Suprapubic skin (tissue), 3 donors: Measurements from ENCODE around the gene TBC1D14.

Experiments
- POLR2A ChIP-seq, 2 donors: fragments of 450-650 bp; IDR thresholded peaks; one replicate each; pipeline ENCODE4 v1.6.1; 2017; ENCODE audit warnings: antibody characterized with exemption in 2 of 2, mild to moderate bottlenecking in 2 of 2, moderate library complexity in 2 of 2
- TF ChIP-seq, protein P1 (sequence below), 2 donors: fragments of 200-600 bp in 1 of 2; fragments of 450-650 bp in 1 of 2; sonication (generic) in 1 of 2; IDR thresholded peaks; one replicate each; pipeline ENCODE4 v1.5.1; 2016 to 2019; ENCODE audit warnings: antibody characterized with exemption in 2 of 2, mild to moderate bottlenecking in 1 of 2, moderate library complexity in 1 of 2

DNA sequence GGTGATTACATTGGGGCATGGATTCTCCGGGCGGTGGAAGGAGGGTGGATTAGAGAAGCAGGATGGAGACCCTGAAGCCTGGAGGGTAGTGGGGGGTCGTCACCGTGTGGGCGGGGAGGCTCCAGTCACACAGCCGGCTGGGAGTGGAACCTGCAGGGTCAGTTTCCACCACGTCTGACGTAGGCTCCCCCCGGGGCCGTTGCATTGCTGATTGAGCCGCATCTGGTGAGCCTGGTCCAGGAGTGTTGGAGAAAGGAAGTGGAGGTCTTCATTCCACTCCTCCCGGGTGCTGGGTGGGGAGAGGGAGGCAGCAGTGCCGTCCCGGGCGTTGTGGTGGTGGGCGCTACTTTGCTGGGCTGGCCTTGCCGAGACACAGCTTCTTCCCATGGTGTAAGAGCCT, 28.1 kb downstream of the TBC1D14 start:
- TF ChIP-seq, protein P1, sequence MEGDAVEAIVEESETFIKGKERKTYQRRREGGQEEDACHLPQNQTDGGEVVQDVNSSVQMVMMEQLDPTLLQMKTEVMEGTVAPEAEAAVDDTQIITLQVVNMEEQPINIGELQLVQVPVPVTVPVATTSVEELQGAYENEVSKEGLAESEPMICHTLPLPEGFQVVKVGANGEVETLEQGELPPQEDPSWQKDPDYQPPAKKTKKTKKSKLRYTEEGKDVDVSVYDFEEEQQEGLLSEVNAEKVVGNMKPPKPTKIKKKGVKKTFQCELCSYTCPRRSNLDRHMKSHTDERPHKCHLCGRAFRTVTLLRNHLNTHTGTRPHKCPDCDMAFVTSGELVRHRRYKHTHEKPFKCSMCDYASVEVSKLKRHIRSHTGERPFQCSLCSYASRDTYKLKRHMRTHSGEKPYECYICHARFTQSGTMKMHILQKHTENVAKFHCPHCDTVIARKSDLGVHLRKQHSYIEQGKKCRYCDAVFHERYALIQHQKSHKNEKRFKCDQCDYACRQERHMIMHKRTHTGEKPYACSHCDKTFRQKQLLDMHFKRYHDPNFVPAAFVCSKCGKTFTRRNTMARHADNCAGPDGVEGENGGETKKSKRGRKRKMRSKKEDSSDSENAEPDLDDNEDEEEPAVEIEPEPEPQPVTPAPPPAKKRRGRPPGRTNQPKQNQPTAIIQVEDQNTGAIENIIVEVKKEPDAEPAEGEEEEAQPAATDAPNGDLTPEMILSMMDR (IDR thresholded peaks at IDR 0.05): no peak
- TF ChIP-seq POLR2A (IDR thresholded peaks at IDR 0.05): no peak
